RWPE1 (cell line): ENCODE measurements around the gene HSF4.

Experiments used
- CTCF ChIA-PET: fragments of 350-600 bp; sonication (Branson Sonifier 250); formaldehyde crosslinking; extraction: SDS; loops from one replicate; lab custom pipeline; 2021; lab: Yijun Ruan, JAX
- POLR2A ChIA-PET: fragments of 400-600 bp; formaldehyde crosslinking; extraction: SDS; loops from one replicate; lab custom pipeline; 2020; ENCODE audit warnings: antibody characterized with exemption; ENCODE audit not compliant: low non-redundant PET; lab: Yijun Ruan, JAX
- DNase-seq: peaks from one replicate; pipeline ENCODE4 v3.0.0; 2012; ENCODE audit warnings: low spot score
- H3K27ac ChIP-seq: fragments of 450-650 bp; 2 replicates; pipeline ENCODE4 v1.5.1; 2017
- CTCF ChIP-seq: fragments of 450-650 bp; conservative IDR thresholded peaks from 2 replicates; pipeline ENCODE4 v1.5.1; 2017; ENCODE audit warnings: low read depth, mild to moderate bottlenecking

The HSF4 gene

GRCh38 chr16:67191995-67192681, 27.6 kb downstream of the HSF4 start, which contains the start of gene E2F4:
TSS of gene E2F4 (plus strand) at chr16:67192155. CDS start at chr16:67192228, 73 bp downstream.
- TF ChIP-seq CTCF, result no peak
- ChIA-PET CTCF (interaction anchor here (1.0 to 1.5 kb wide), 2 partner anchors 23 to 174 kb away, joined by 4 read pairs; no protein-coding TSS in a partner anchor), POLR2A (interaction anchor here (0.7 to 1.3 kb wide), 2 partner anchors 10 to 45 kb away, joined by 3 read pairs; no protein-coding TSS in a partner anchor)
- H3K27ac ChIP-seq, result peak within 1 kb of the TSS; percentile 74
- peak; percentile 88 for DNase-seq

GRCh38 chr16:67192781-67193361, 28.3 kb downstream of the HSF4 start:
- no peak for TF ChIP-seq CTCF

GRCh38 chr16:67193536-67193935, 29.0 kb downstream of the HSF4 start:
- peak overlapping the region; percentile 92 for H3K27ac ChIP-seq
- ChIA-PET CTCF (interaction anchor here (0.5 to 1.5 kb wide), 3 partner anchors 24 to 642 kb away, joined by 4 to 5 read pairs (median 4); no protein-coding TSS in a partner anchor), POLR2A (interaction anchor here (1.3 kb wide), 1 partner anchor 11 kb away, joined by 3 read pairs; no protein-coding TSS in a partner anchor)
- TF ChIP-seq CTCF, result no peak
- no peak for DNase-seq

More at GRCh38 chr16:67192781-67193361, 28.3 kb downstream of the HSF4 start:
- H3K27ac ChIP-seq, result peak overlapping the region; percentile 74
- ChIA-PET CTCF (interaction anchor here (1.0 to 1.5 kb wide), 2 partner anchors 23 to 175 kb away, joined by 4 read pairs; no protein-coding TSS in a partner anchor), POLR2A (interaction anchor here (0.7 to 1.3 kb wide), 2 partner anchors 11 to 46 kb away, joined by 3 read pairs; no protein-coding TSS in a partner anchor)
- no peak for DNase-seq

- ChIA-PET CTCF (interaction anchor here (0.5 kb wide), 1 partner anchor 641 kb away, joined by 5 read pairs; no protein-coding TSS in a partner anchor), POLR2A (no interaction called here)
- DNase-seq, result no peak
- H3K27ac ChIP-seq, result peak overlapping the region; percentile 92
- TF ChIP-seq CTCF, result no peak
Observed at GRCh38 chr16:67194260-67194659, 29.7 kb downstream of the HSF4 start.

- ChIA-PET CTCF (interaction anchor here (0.6 kb wide), 1 partner anchor 242 kb away, joined by 3 read pairs; no protein-coding TSS in a partner anchor), POLR2A (interaction anchor here (0.7 kb wide), 1 partner anchor 21 kb away, joined by 3 read pairs; no protein-coding TSS in a partner anchor)
- no peak for DNase-seq
- TF ChIP-seq CTCF, result no peak
- H3K27ac ChIP-seq, result peak overlapping the region; percentile 92
Observed at GRCh38 chr16:67195676-67196075, 31.1 kb downstream of the HSF4 start.

GRCh38 chr16:67196881-67197280, 32.3 kb downstream of the HSF4 start:
- DNase-seq, result no peak
- ChIA-PET CTCF (interaction anchor here (0.5 to 4.5 kb wide), 5 partner anchors 10 to 179 kb away, joined by 3 to 19 read pairs (median 6); no protein-coding TSS in a partner anchor), POLR2A (no interaction called here)
- TF ChIP-seq CTCF, result no peak
- H3K27ac ChIP-seq, result peak overlapping the region; percentile 92
